HK-2 (cell line): ENCODE results near the gene ZNF260.

Experiments
- DNase-seq: peaks from one replicate; pipeline ENCODE4 v3.0.0-alpha.2; 2018; ENCODE audit not compliant: unreplicated experiment

The ZNF260 gene

DNA sequence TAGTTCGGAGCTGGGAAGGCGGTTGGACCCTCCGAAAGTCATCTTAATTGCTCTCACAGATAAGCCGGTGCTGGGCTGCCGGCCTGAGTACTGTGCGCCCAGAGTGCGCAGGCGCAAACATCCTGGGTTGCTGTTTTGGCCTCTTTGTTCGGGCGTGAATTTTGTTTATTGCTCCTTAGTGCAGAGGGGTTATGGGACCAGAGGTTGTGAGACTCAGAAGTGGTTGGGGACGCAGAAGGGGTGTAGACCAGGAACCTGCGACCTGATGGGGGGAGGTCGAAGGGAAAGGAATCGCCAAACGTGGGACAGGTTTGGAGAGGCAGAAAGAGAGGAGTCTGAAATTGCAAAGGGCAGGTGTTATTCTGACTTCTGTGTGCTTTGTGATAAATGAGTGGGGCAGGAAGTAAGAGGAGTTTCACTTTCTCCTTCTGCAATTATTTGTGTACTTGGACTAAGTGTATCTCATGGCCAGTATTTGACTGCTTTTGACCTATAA is 38.1 kb downstream of the ZNF260 start:
- no peak for DNase-seq

GRCh38 chr19:36489118-36489919 is 38.8 kb downstream of the ZNF260 start, which contains the start of gene ZNF566:
Gene ZNF566 (minus strand): TSS chr19:36489561. CDS start chr19:36476557, 13,004 bp downstream.
- DNase-seq, result peak; percentile 96

DNA sequence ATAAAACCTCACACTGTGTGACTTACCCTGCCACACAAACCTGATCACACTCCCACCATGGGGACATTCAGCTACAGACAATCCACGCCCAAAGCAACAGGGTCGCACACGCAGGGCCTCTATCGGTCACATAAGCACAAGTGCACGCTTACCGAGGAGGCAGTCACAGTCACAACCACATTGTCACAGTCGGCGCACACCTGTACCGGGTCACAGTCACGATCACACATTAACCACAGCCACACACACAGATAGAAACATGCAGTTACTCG is 39.3 kb downstream of the ZNF260 start:
- no peak for DNase-seq

- no peak for DNase-seq
These were observed 39.8 kb downstream of the ZNF260 start for GRCh38 chr19:36488118-36488845.

DNA sequence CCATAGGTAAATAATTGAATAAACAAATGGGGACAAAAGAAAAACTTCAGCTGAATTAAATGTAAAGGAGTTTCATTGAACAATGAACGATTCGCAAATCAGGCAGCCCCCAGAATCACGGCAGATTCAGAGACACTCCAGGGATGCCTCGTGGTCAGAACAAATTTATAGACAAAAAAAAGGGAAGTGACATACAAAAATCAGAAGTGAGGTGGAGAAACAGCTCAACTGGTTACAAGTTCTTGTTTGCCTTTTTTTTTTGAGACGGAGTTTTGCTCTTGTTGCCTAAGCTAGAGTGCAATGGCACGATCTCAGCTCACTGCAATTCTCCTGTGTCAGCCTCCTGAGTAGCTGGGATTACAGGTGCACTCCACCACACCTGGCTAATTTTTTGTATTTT is 44.4 kb downstream of the ZNF260 start:
- DNase-seq, result no peak

GRCh38 chr19:36482876-36483275 is 45.2 kb downstream of the ZNF260 start:
- no peak for DNase-seq
